Measurements from ENCODE around the gene BPIFA1.

BPIFA1 gene

GRCh38 chr20:33235696-33236095 is at the start of gene BPIFA1:
TSS of gene BPIFA1 (plus strand) at chr20:33235996. CDS start at chr20:33237712, 1,716 bp downstream.
- no peak within 1 kb of the TSS for H3K4me3 ChIP-seq
- no peak within 1 kb of the TSS for H3K27ac ChIP-seq

GRCh38 chr20:33187491-33187890 is 48.3 kb upstream of the BPIFA1 start:
- Histone ChIP-seq H3K27ac (no peak overlapping the region), H3K4me3 (no peak overlapping the region)

GRCh38 chr20:33188421-33188820 is 47.4 kb upstream of the BPIFA1 start:
- Histone ChIP-seq H3K27ac (no peak overlapping the region), H3K4me3 (no peak overlapping the region)

- Histone ChIP-seq H3K27ac (no peak overlapping the region), H3K4me3 (no peak overlapping the region)
Observed at GRCh38 chr20:33191484-33191883, 44.3 kb upstream of the BPIFA1 start.

- no peak overlapping the region for H3K4me3 ChIP-seq
- H3K27ac ChIP-seq = no peak overlapping the region
Observed at GRCh38 chr20:33191955-33192354, 43.8 kb upstream of the BPIFA1 start.

GRCh38 chr20:33192912-33193501 is 42.8 kb upstream of the BPIFA1 start:
- no peak overlapping the region for H3K27ac ChIP-seq
- H3K4me3 ChIP-seq = no peak overlapping the region

GRCh38 chr20:33199026-33199425 is 36.8 kb upstream of the BPIFA1 start:
- no peak overlapping the region for H3K27ac ChIP-seq
- H3K4me3 ChIP-seq = no peak overlapping the region

GRCh38 chr20:33202451-33202850 is 33.3 kb upstream of the BPIFA1 start:
- Histone ChIP-seq H3K4me3 (no peak overlapping the region), H3K27ac (no peak overlapping the region)

- Histone ChIP-seq H3K4me3 (no peak overlapping the region), H3K27ac (no peak overlapping the region)
Observed at GRCh38 chr20:33203444-33203843, 32.4 kb upstream of the BPIFA1 start.

GRCh38 chr20:33209789-33210188 is 26.0 kb upstream of the BPIFA1 start:
- Histone ChIP-seq H3K27ac (no peak overlapping the region), H3K4me3 (no peak overlapping the region)

- Histone ChIP-seq H3K27ac (no peak overlapping the region), H3K4me3 (no peak overlapping the region)
Observed at GRCh38 chr20:33210371-33210770, 25.4 kb upstream of the BPIFA1 start.

GRCh38 chr20:33211817-33212424 is 23.9 kb upstream of the BPIFA1 start:
- Histone ChIP-seq H3K4me3 (no peak overlapping the region), H3K27ac (no peak overlapping the region)

GRCh38 chr20:33217052-33217451 is 18.7 kb upstream of the BPIFA1 start, which contains the start of gene BPIFA3:
TSS of gene BPIFA3 (plus strand) at chr20:33217352. CDS start at chr20:33217537, 185 bp downstream.
- no peak within 1 kb of the TSS for H3K27ac ChIP-seq
- no peak within 1 kb of the TSS for H3K4me3 ChIP-seq

- Histone ChIP-seq H3K27ac (no peak overlapping the region), H3K4me3 (no peak overlapping the region)
Observed at GRCh38 chr20:33224399-33224798, 11.4 kb upstream of the BPIFA1 start.

- no peak overlapping the region for H3K27ac ChIP-seq
- no peak overlapping the region for H3K4me3 ChIP-seq
Observed at GRCh38 chr20:33229843-33230242, 6.0 kb upstream of the BPIFA1 start.

GRCh38 chr20:33231237-33231636 is 4.6 kb upstream of the BPIFA1 start:
- no peak overlapping the region for H3K27ac ChIP-seq

GRCh38 chr20:33232486-33233072 is 3.2 kb upstream of the BPIFA1 start:
- no peak overlapping the region for H3K27ac ChIP-seq

More at GRCh38 chr20:33231237-33231636, 4.6 kb upstream of the BPIFA1 start:
- H3K4me3 ChIP-seq = no peak overlapping the region

GRCh38 chr20:33233129-33233774 is 2.5 kb upstream of the BPIFA1 start:
- H3K27ac ChIP-seq = no peak overlapping the region
- H3K4me3 ChIP-seq = no peak overlapping the region

More at GRCh38 chr20:33232486-33233072, 3.2 kb upstream of the BPIFA1 start:
- H3K4me3 ChIP-seq = no peak overlapping the region

- no peak overlapping the region for H3K27ac ChIP-seq
- no peak overlapping the region for H3K4me3 ChIP-seq
Observed at GRCh38 chr20:33234050-33234449, 1.7 kb upstream of the BPIFA1 start.

GRCh38 chr20:33236351-33236750 is 555 bp downstream of the BPIFA1 start:
- Histone ChIP-seq H3K4me3 (no peak overlapping the region), H3K27ac (no peak overlapping the region)

- no peak overlapping the region for H3K27ac ChIP-seq
- no peak overlapping the region for H3K4me3 ChIP-seq
Observed at GRCh38 chr20:33237989-33238388, 2.2 kb downstream of the BPIFA1 start.
